HCT116 (cell line): Measurements from ENCODE around the gene SLC2A9. TPM values are rescaled to one million over a fixed set of nuclear protein-coding genes. Genes with fewer than 3 reads are reported as not detected.

Experiments
- ATAC-seq: fragments of 200-7000 bp; cut with Tn5 transposase; 2 replicates; pipeline ENCODE4 v1.9.1; 2020; ENCODE audit warnings: mild to moderate bottlenecking, moderate library complexity
- BruUV-seq: library from RNA; stranded (reverse); fragments of 400-500 nt; replicated peaks from 2 replicates; lab custom pipeline; 2021; lab: Mats Ljungman, UMichigan
- CTCF ChIA-PET: fragments of 300-600 bp; sonication (Branson Sonifier 250); formaldehyde crosslinking; loops from one replicate; lab custom pipeline; 2021; ENCODE audit warnings: antibody characterized with exemption; lab: Charles Lee
- POLR2A ChIA-PET: fragments of 300-600, 350-600 bp; sonication (Branson Sonifier 250); formaldehyde crosslinking; loops from one replicate; lab custom pipeline; 2021; ENCODE audit warnings: antibody characterized with exemption; lab: Charles Lee
- RAD21 ChIA-PET, 2 experiments: fragments of 300-600 bp; sonication (Branson Sonifier 250); formaldehyde crosslinking; loops; one replicate each; lab custom pipeline; 2023; ENCODE audit warnings: low total read pairs in 2 of 2; ENCODE audit not compliant: uncharacterized antibody in 2 of 2, unreplicated experiment in 2 of 2, low non-redundant PET in 1 of 2; lab: Charles Lee
- DNase-seq: peaks from one replicate; pipeline ENCODE4 v3.0.0-alpha.2; 2010; ENCODE audit warnings: low read depth, low spot score
- H2AFZ ChIP-seq: fragments of 200-600 bp; shearing (Covaris generic), sonication (generic); 2 replicates; pipeline ENCODE4 v1.6.1; 2017; ENCODE audit warnings: low read depth, mixed run types, mixed read lengths, antibody characterized with exemption, low read length; ENCODE audit not compliant: poor library complexity, severe bottlenecking
- H3K27ac ChIP-seq: 2 replicates; pipeline ENCODE4 v1.5.1; 2012; ENCODE audit warnings: low read depth, low read length
- H3K27me3 ChIP-seq: fragments of 200-600 bp; sonication (generic); 2 replicates; pipeline ENCODE4 v1.6.1; 2016; ENCODE audit warnings: mixed run types, low read length, mixed read lengths; ENCODE audit not compliant: insufficient read depth
- H3K36me3 ChIP-seq, 2 experiments: fragments of 200-500 bp in 1 of 2; fragments of 200-600 bp in 1 of 2; sonication (Bioruptor generic) in 1 of 2; sonication (generic) in 1 of 2; 2 replicates each; pipeline versions ENCODE4 v1.5.1 to v1.6.1; 2014 to 2016; ENCODE audit warnings: low read length in 2 of 2, inconsistent platforms in 1 of 2, mixed read lengths in 1 of 2, mixed run types in 1 of 2; ENCODE audit not compliant: insufficient read depth in 2 of 2, control insufficient read depth in 1 of 2
- H3K4me1 ChIP-seq, 2 experiments: fragments of 200-600 bp in 1 of 2; sonication (generic) in 1 of 2; 2 replicates each; pipeline versions ENCODE4 v1.5.1 to v1.6.1; 2012 to 2017; ENCODE audit warnings: low read length in 2 of 2, inconsistent platforms in 1 of 2, mild to moderate bottlenecking in 1 of 2, mixed read lengths in 1 of 2, mixed run types in 1 of 2, moderate library complexity in 1 of 2; ENCODE audit not compliant: insufficient read depth in 2 of 2, control insufficient read depth in 1 of 2
- H3K4me2 ChIP-seq: fragments of 200-600 bp; sonication (generic); 2 replicates; pipeline ENCODE4 v1.6.1; 2017; ENCODE audit warnings: mixed run types, low read length, mixed read lengths
- H3K4me3 ChIP-seq, 2 experiments: fragments of 200-600 bp in 1 of 2; sonication (generic) in 1 of 2; replicated peaks in 1 of 2; 2 replicates each; pipeline ENCODE4 v1.5.1; 2011 to 2016; ENCODE audit warnings: low read length in 2 of 2, control low read depth in 1 of 2, low read depth in 1 of 2, mild to moderate bottlenecking in 1 of 2, mixed read lengths in 1 of 2, mixed run types in 1 of 2
- H3K79me2 ChIP-seq: fragments of 200-600 bp; sonication (generic); 2 replicates; pipeline ENCODE4 v1.6.1; 2017; ENCODE audit warnings: mild to moderate bottlenecking, mixed run types, low read length, moderate library complexity, mixed read lengths; ENCODE audit not compliant: insufficient read depth
- H3K9ac ChIP-seq: fragments of 200-600 bp; sonication (generic); 2 replicates; pipeline ENCODE4 v1.6.1; 2016; ENCODE audit warnings: low read length, mixed read lengths
- H3K9me2 ChIP-seq: fragments of 200-600 bp; sonication (generic), shearing (Covaris generic); 2 replicates; pipeline ENCODE4 v1.6.1; 2017; ENCODE audit warnings: mixed run types, mild to moderate bottlenecking, moderate library complexity; ENCODE audit not compliant: insufficient read depth
- H3K9me3 ChIP-seq, 2 experiments: fragments of 200-500 bp in 1 of 2; fragments of 200-600 bp in 1 of 2; sonication (Bioruptor generic) in 1 of 2; sonication (generic) in 1 of 2; 2 replicates each; pipeline ENCODE4 v1.6.1; 2014 to 2017; ENCODE audit warnings: low read length in 2 of 2, mixed read lengths in 2 of 2, inconsistent platforms in 1 of 2, low read depth in 1 of 2, mild to moderate bottlenecking in 1 of 2, mixed run types in 1 of 2, moderate library complexity in 1 of 2; ENCODE audit not compliant: control insufficient read depth in 1 of 2, insufficient read depth in 1 of 2
- H4K20me1 ChIP-seq: fragments of 200-600 bp; sonication (generic), shearing (Covaris generic); 2 replicates; pipeline ENCODE4 v1.6.1; 2017; ENCODE audit warnings: mixed run types, mild to moderate bottlenecking, moderate library complexity; ENCODE audit not compliant: insufficient read depth
- ATF3 ChIP-seq: IDR thresholded peaks from 2 replicates; pipeline ENCODE4 v1.6.1; 2012
- CTCF ChIP-seq, 3 experiments: fragments of 200-600 bp in 1 of 3; sonication (generic) in 1 of 3; IDR thresholded peaks in 2 of 3; conservative IDR thresholded peaks in 1 of 3; 2 replicates each; pipeline ENCODE4 v1.5.1; 2012 to 2017; ENCODE audit warnings: low read depth in 2 of 3, low read length in 2 of 3, antibody characterized with exemption in 1 of 3, borderline replicate concordance in 1 of 3, control low read depth in 1 of 3, mild to moderate bottlenecking in 1 of 3, mixed read lengths in 1 of 3, mixed run types in 1 of 3, moderate library complexity in 1 of 3; ENCODE audit not compliant: insufficient read depth in 1 of 3
- ELF1 ChIP-seq: IDR thresholded peaks from 2 replicates; pipeline ENCODE4 v1.6.1; 2012; ENCODE audit warnings: low read depth, borderline replicate concordance
- EZH2phosphoT487 ChIP-seq: fragments of 200-600 bp; IDR thresholded peaks from 2 replicates; pipeline ENCODE4 v1.6.1; 2018; ENCODE audit warnings: antibody characterized with exemption, borderline replicate concordance
- SP1 ChIP-seq: IDR thresholded peaks from 2 replicates; pipeline ENCODE4 v1.6.1; 2012; ENCODE audit warnings: low read depth
- TCF7L2 ChIP-seq: IDR thresholded peaks from 2 replicates; pipeline ENCODE4 v1.7.0; 2011; ENCODE audit warnings: borderline replicate concordance, inconsistent platforms; ENCODE audit not compliant: insufficient read depth, insufficient read length; ENCODE audit errors: extremely low read depth
- ZFX ChIP-seq: fragments of 450-650 bp; IDR thresholded peaks from 2 replicates; pipeline ENCODE4 v1.6.1; 2017
- intact Hi-C: fragments of 100-400 bp; cut with micrococcal nuclease; formaldehyde crosslinking; loops from 2 replicates; pipeline ENCODE4 v1.10.0; 2022
- total RNA-seq: library from RNA; stranded (reverse); gene quantifications from one replicate; pipeline ENCODE4 v1.2.1, GENCODE V29; 2021; ENCODE audit not compliant: unreplicated experiment

Gene SLC2A9
- total RNA-seq, 1 experiment from 2014 or later, result 2.2 TPM

- Histone ChIP-seq H3K9me3 (no peaks in the 10 kb centered on the region), H3K27me3 (0 out of 2 replicates have a peak, but pooled peaks cover 7% of the 10 kb centered on the region), H3K4me3 (no peak overlapping the region), H3K4me2 (no peak overlapping the region), H3K9ac (no peak overlapping the region), H3K9me2 (no peaks in the 10 kb centered on the region), H3K79me2 (no peaks in the 10 kb centered on the region), H2AFZ (no peak overlapping the region), H3K36me3 (no peaks in the 10 kb centered on the region), H3K27ac (no peak overlapping the region), H4K20me1 (no peaks in the 10 kb centered on the region), H3K4me1 (no peaks in the 10 kb centered on the region)
- TF ChIP-seq ZFX (no peak), ATF3 (no peak), TCF7L2 (no peak), EZH2phosphoT487 (no peak), ELF1 (no peak)
- POLR2A ChIA-PET, result no interaction called here
- no TSS peak for BruUV-seq
- no peak for DNase-seq
- ATAC-seq, result no peak
- RAD21 ChIA-PET, result no interaction called here
- CTCF ChIA-PET, result interaction anchor here (0.6 kb wide), 1 partner anchor 177 kb away, joined by 3 read pairs; no protein-coding TSS in a partner anchor
- intact Hi-C loops, result no loop called here
Measured at GRCh38 chr4:9880406-9881197, 140.7 kb downstream of the SLC2A9 start.

GRCh38 chr4:9877123-9877522, 144.2 kb downstream of the SLC2A9 start:
- Histone ChIP-seq H3K27me3 (0 out of 2 replicates have a peak, but pooled peaks cover 10% of the 10 kb centered on the region), H3K9me2 (no peaks in the 10 kb centered on the region), H3K4me2 (no peak overlapping the region), H3K27ac (no peak overlapping the region), H2AFZ (no peak overlapping the region), H3K79me2 (no peaks in the 10 kb centered on the region), H3K4me3 (no peak overlapping the region), H3K9me3 (no peaks in the 10 kb centered on the region), H3K9ac (no peak overlapping the region), H4K20me1 (no peaks in the 10 kb centered on the region), H3K36me3 (no peaks in the 10 kb centered on the region), H3K4me1 (no peaks in the 10 kb centered on the region)
- no TSS peak for BruUV-seq
- ATAC-seq (no peak), DNase-seq (no peak)
- ChIA-PET CTCF (no interaction called here), RAD21 (no interaction called here), POLR2A (no interaction called here)
- intact Hi-C loops, result no loop called here
- TF ChIP-seq CTCF (IDR thresholded peaks at IDR 0.05 in 2 of 3, conservative IDR thresholded peaks at IDR 0.05 in 1 of 3; ENCODE audit: borderline replicate concordance in 1 of 3, insufficient read depth in 1 of 3, low read depth in 2 of 3, low read length in 2 of 3) (0 out of 6 replicates have a peak, but pooled peaks of 1 of the 3 experiments have one; percentile 7), SP1 (no peak)
